Vagina (tissue), 2 donors: ENCODE measurements around the gene CEP128. TPM values are rescaled to one million over a fixed set of nuclear protein-coding genes. Genes with fewer than 3 reads are reported as not detected.

Experiments
- DNase-seq, 2 donors: peaks; one replicate each; pipeline ENCODE4 v3.0.0-alpha.2; 2017; ENCODE audit errors: extremely low spot score in 2 of 2
- H3K27ac ChIP-seq: fragments of 200-600 bp; sonication (generic); one replicate; pipeline ENCODE4 v1.5.1; 2019
- H3K27me3 ChIP-seq: fragments of 200-600 bp; sonication (generic); one replicate; pipeline ENCODE4 v1.5.1; 2019
- H3K36me3 ChIP-seq, 2 donors: fragments of 200-600 bp; sonication (generic); one replicate each; pipeline ENCODE4 v1.5.1; 2017 to 2019
- H3K4me1 ChIP-seq: fragments of 200-600 bp; sonication (generic); one replicate; pipeline ENCODE4 v1.5.1; 2019
- H3K4me3 ChIP-seq, 2 donors: fragments of 200-600 bp; sonication (generic); 1 replicate in 1 of 2; 2 replicates in 1 of 2; pipeline ENCODE4 v1.5.1; 2016 to 2019
- H3K9me3 ChIP-seq: fragments of 200-600 bp; sonication (generic); one replicate; pipeline ENCODE4 v1.5.1; 2019
- CTCF ChIP-seq, 3 experiments: fragments of 450-650 bp in 2 of 3; fragments of 200-600 bp in 1 of 3; sonication (generic) in 1 of 3; IDR thresholded peaks; one replicate each; pipeline ENCODE4 v1.5.1; 2017 to 2019; ENCODE audit warnings: antibody characterized with exemption in 3 of 3, mild to moderate bottlenecking in 2 of 3, moderate library complexity in 2 of 3
- POLR2A ChIP-seq, 2 donors: fragments of 450-650 bp; IDR thresholded peaks; one replicate each; pipeline ENCODE4 v1.6.1; 2017; ENCODE audit warnings: antibody characterized with exemption in 2 of 2, mild to moderate bottlenecking in 2 of 2, moderate library complexity in 2 of 2
- POLR2AphosphoS5 ChIP-seq, 2 donors: sonication (generic); formaldehyde crosslinking; IDR thresholded peaks; one replicate each; pipeline ENCODE4 v1.9.0; 2017; ENCODE audit warnings: antibody characterized with exemption in 2 of 2, mild to moderate bottlenecking in 2 of 2, low read depth in 1 of 2; ENCODE audit not compliant: insufficient read depth in 1 of 2
- intact Hi-C: fragments of 100-400 bp; cut with DNase I; formaldehyde crosslinking; loops from one replicate; pipeline ENCODE4 v1.15.1; 2023
- small RNA-seq: library from RNA; depleted of rRNA; stranded (forward); fragments of <200 nt; gene quantifications from one replicate; pipeline ENCODE3, GENCODE V24; 2016
- total RNA-seq: library from RNA; depleted of rRNA; stranded (reverse); fragments of >200 nt; gene quantifications from one replicate; pipeline ENCODE4 v1.2.3, GENCODE V29; 2016

The CEP128 gene
- total RNA-seq, 1 donor from 2014 or later, result 6.6 TPM

GRCh38 chr14:80447392-80447791, 494.1 kb downstream of the CEP128 start:
- no peaks in the 10 kb centered on the region for H3K9me3 ChIP-seq
- no peak overlapping the region for H3K27ac ChIP-seq
- no peaks in the 10 kb centered on the region for H3K4me1 ChIP-seq
- H3K36me3 ChIP-seq, result no peaks in the 10 kb centered on the region
- H3K4me3 ChIP-seq, result no peak overlapping the region
- no peaks in the 10 kb centered on the region for H3K27me3 ChIP-seq
- DNase-seq, result no peak
- intact Hi-C loops, result no loop called here
- TF ChIP-seq CTCF (IDR thresholded peaks at IDR 0.05) (no peak), POLR2AphosphoS5 (IDR thresholded peaks at IDR 0.05; ENCODE audit: insufficient read depth in 1 of 2, low read depth in 1 of 2) (no peak), POLR2A (IDR thresholded peaks at IDR 0.05) (no peak)

Small RNA genes within 50 kb of the gene (small RNA-seq; reads per million reads assigned to genes)
- gene AC022404.1, result not detected

Other genes with a start within 250 kb of the CEP128 start
- gene TSHR, start 13.9 kb upstream of the CEP128 start, total RNA-seq, result not detected